ENCODE data around the gene ZDHHC14.

The ZDHHC14 gene

DNA sequence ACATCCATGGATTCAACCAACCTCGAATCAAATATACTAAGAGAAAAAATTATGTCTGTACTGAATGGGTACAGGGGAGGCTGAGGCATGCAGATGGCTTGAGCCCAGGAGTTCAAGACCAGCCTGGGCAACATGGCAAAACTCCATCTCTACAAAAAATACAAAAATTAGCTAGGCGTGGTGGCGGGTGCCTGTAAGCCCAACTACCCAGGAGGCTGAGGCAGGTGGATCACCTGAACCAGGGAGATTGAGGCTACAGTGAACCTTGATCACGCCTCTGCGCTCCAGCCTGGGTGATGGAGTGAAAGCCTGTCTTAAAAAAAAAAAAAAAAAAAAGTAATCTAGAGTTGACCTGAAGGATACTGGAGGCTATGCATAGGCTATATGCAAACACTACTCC lies 223.0 kb downstream of the ZDHHC14 start:
- H3K36me3 Mint-ChIP-seq (ENCODE audit: low read depth), result no peaks in the 10 kb centered on the region
- H3K4me1 Mint-ChIP-seq (ENCODE audit: low read depth), result no peaks in the 10 kb centered on the region
- H3K9me3 Mint-ChIP-seq, result no peaks in the 10 kb centered on the region
- H3K27ac Mint-ChIP-seq, result no peak overlapping the region
- H3K4me3 Mint-ChIP-seq, result no peak overlapping the region
- H3K27me3 Mint-ChIP-seq (ENCODE audit: low read depth), result no peaks in the 10 kb centered on the region

- H3K36me3 Mint-ChIP-seq (ENCODE audit: low read depth), result no peaks in the 10 kb centered on the region
Measured at GRCh38 chr6:157604816-157605215, 223.8 kb downstream of the ZDHHC14 start.

DNA sequence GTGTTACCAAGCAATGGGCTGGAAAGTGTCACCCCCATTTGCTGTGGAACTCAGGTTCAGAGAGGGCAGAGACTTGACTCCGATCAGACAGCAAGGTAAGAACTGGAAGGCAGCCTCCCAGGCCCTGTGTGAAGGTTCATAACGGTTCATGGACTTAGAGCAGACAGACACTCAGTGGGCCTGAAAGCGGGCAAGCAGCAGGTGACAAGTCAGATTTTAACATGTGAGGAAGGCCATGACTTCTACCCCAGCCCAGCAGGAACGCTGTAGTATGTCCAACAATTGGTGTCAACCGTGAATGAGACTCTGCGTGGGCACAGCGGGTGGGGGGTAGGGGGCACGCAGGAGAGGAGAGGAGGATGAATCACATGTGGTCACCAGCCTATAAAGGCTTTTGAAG lies 224.5 kb downstream of the ZDHHC14 start:
- Mint-ChIP-seq H3K4me3 (no peak overlapping the region), H3K36me3 (ENCODE audit: low read depth) (no peaks in the 10 kb centered on the region), H3K27me3 (ENCODE audit: low read depth) (no peaks in the 10 kb centered on the region), H3K9me3 (no peaks in the 10 kb centered on the region), H3K27ac (no peak overlapping the region), H3K4me1 (ENCODE audit: low read depth) (no peaks in the 10 kb centered on the region)

More at GRCh38 chr6:157604816-157605215, 223.8 kb downstream of the ZDHHC14 start:
- Mint-ChIP-seq H3K27ac (no peak overlapping the region), H3K4me3 (no peak overlapping the region), H3K27me3 (ENCODE audit: low read depth) (no peaks in the 10 kb centered on the region), H3K9me3 (no peaks in the 10 kb centered on the region), H3K4me1 (ENCODE audit: low read depth) (no peaks in the 10 kb centered on the region)

DNA sequence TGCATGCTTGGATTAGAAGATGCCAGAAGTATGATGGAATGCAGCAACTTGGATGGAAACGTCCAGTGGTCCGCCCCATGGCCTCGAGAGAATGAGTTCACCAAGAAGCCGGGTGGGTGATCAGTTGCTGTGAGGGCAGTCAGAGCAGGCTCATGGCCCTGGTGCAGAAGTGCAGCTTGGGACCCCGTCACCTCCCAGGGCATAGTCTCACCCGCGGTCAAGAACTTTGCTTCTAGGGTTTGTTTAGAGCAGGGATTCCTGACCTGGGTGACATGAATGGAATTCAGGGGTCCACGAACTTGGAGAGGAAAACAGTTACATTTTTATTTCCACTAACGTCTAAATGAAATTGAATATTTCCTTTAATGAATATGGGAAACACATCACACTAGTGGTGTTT lies 225.5 kb downstream of the ZDHHC14 start:
- Mint-ChIP-seq H3K27ac (peak overlapping the region; percentile 47), H3K4me3 (no peak overlapping the region), H3K4me1 (ENCODE audit: low read depth) (no peaks in the 10 kb centered on the region), H3K36me3 (ENCODE audit: low read depth) (no peaks in the 10 kb centered on the region), H3K27me3 (ENCODE audit: low read depth) (no peaks in the 10 kb centered on the region), H3K9me3 (no peaks in the 10 kb centered on the region)

DNA sequence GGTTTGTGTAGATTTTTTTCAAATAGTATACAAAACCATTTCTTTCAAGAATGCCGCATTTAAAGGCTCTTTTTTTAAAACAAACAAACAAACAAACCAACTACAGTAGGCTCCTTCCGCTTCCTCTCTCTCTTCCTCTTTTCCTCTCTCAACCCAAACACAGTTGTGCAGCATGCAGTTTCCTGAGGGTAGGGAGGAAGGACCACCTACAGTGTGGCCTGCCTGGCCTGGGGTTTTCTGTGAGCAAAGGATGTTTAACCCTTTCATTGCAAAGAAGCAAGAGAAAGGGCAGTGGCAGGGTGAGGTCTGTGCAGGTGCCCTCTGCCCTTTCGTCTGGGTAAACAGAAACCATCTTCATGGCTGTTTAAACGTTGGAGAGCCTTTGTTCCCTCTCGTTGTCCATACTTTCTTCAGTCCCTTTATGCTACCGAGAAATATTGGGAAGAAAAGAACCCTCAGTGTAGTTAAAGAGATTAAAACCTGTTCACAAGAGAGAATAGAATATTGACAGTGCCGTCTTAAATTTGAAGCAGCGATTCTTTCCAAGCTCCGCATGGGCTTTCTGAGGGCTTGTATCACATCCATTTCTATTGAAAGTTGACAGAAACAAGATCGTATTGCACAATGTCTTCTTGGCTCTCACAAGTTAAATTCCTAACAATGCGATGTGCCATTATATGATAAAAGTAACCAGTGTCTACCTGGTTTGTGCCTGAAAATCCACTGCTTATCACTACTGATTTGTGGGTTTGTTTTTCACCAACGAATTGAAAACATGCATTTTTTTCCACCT lies 226.5 kb downstream of the ZDHHC14 start:
- no peaks in the 10 kb centered on the region for H3K9me3 Mint-ChIP-seq
- H3K27ac Mint-ChIP-seq, result no peak overlapping the region
- H3K27me3 Mint-ChIP-seq (ENCODE audit: low read depth), result no peaks in the 10 kb centered on the region
- no peak overlapping the region for H3K4me3 Mint-ChIP-seq
- no peaks in the 10 kb centered on the region for H3K4me1 Mint-ChIP-seq (ENCODE audit: low read depth)
- H3K36me3 Mint-ChIP-seq (ENCODE audit: low read depth), result no peaks in the 10 kb centered on the region

DNA sequence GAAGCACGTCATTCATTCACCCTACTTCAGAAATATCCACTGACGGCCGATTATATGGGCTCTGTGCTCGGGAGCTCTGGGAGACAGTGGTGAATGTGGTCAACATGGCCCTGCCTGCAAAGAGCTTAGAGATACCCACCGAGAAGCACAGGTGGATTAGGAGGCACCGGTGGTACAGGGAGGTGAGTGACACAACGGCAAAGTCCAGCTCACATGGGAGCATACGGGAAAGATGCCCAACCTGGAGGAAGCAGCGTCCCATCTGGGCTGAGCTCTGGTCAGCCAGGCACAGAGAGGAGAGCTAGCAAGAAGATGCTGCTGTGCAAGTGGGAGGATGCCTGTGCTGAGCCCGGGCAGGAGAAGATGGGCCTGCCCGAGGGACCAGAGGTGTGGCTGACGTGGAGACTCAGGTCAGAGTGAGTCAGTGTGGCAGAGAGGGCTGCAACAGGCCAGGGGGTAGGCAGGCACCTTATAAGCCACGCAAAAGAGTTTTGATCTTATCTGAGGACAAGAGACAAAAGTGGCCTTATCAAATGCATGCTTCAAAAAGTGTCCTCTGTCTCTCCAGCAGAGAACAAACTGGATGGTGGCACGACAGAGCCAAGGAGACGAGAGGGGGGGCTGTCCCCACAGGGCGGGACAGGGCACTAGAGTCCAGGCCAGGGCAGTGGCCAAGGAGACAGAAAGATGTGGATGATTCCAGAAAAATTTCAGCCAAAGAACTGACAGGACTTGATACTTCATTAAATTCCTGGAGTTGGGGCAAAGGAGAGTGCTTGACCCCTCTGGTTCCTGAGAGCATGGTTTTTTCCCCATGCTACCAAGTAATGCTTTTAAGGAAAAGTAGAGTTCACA lies 227.5 kb downstream of the ZDHHC14 start:
- Mint-ChIP-seq H3K27ac (no peak overlapping the region), H3K4me1 (ENCODE audit: low read depth) (no peaks in the 10 kb centered on the region), H3K4me3 (no peak overlapping the region), H3K36me3 (ENCODE audit: low read depth) (no peaks in the 10 kb centered on the region), H3K9me3 (no peaks in the 10 kb centered on the region), H3K27me3 (ENCODE audit: low read depth) (no peaks in the 10 kb centered on the region)

GRCh38 chr6:157609117-157609516 lies 228.1 kb downstream of the ZDHHC14 start:
- no peak overlapping the region for H3K27ac Mint-ChIP-seq

DNA sequence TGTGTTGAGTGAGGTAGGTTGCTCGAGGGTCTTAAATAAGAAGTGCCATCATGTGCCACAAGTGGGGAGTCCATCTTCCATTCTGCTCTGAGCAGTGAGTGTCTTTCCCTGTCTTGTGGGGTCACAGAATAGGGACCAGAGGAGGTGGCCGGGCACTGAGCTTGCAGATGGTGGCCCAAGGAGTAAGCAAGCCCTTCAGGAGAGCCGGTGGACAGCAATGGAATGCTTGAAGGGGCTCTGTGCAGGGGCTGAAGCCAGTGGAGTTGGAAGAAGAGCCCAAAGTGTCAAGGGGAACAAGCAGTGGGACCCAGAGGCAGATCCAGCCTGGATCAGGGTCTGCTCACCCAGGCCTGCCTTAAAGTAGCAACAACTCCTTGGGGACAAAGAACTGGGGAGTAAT lies 228.6 kb downstream of the ZDHHC14 start:
- H3K9me3 Mint-ChIP-seq, result no peaks in the 10 kb centered on the region
- H3K27ac Mint-ChIP-seq, result no peak overlapping the region
- H3K4me3 Mint-ChIP-seq, result no peak overlapping the region
- no peaks in the 10 kb centered on the region for H3K27me3 Mint-ChIP-seq (ENCODE audit: low read depth)
- no peaks in the 10 kb centered on the region for H3K4me1 Mint-ChIP-seq (ENCODE audit: low read depth)
- no peaks in the 10 kb centered on the region for H3K36me3 Mint-ChIP-seq (ENCODE audit: low read depth)

More at GRCh38 chr6:157609117-157609516, 228.1 kb downstream of the ZDHHC14 start:
- no peaks in the 10 kb centered on the region for H3K4me1 Mint-ChIP-seq (ENCODE audit: low read depth)
- no peaks in the 10 kb centered on the region for H3K36me3 Mint-ChIP-seq (ENCODE audit: low read depth)
- no peaks in the 10 kb centered on the region for H3K27me3 Mint-ChIP-seq (ENCODE audit: low read depth)
- no peak overlapping the region for H3K4me3 Mint-ChIP-seq
- no peaks in the 10 kb centered on the region for H3K9me3 Mint-ChIP-seq

DNA sequence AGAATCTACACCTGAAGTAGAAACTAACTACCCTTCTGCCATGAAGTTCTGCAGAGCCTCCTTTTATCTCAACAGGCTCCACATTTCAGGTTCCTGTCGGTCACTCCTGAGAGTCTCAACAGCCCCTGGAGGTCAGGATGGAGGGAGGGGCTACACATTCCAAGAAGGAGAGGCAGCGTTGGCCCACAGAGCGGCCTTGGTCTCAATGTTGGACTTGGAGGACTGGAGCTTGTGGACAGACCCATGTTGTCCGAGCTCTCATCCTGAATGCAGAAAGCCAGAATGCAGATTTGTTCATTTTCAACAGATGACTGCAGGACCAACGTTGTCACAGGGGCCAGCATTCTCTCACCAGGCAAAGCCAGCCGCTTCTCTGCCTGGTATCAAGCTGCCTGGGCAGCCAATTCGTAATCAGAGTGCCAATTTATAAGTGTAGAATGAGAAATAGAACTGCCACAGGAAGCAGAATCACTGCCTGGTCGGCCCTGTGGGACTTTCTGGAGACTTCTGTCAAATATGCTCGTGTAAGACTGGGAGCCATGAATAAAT lies 229.5 kb downstream of the ZDHHC14 start:
- Mint-ChIP-seq H3K4me3 (no peak overlapping the region), H3K9me3 (no peaks in the 10 kb centered on the region), H3K36me3 (ENCODE audit: low read depth) (no peaks in the 10 kb centered on the region), H3K27ac (no peak overlapping the region), H3K27me3 (ENCODE audit: low read depth) (no peaks in the 10 kb centered on the region), H3K4me1 (ENCODE audit: low read depth) (no peaks in the 10 kb centered on the region)

DNA sequence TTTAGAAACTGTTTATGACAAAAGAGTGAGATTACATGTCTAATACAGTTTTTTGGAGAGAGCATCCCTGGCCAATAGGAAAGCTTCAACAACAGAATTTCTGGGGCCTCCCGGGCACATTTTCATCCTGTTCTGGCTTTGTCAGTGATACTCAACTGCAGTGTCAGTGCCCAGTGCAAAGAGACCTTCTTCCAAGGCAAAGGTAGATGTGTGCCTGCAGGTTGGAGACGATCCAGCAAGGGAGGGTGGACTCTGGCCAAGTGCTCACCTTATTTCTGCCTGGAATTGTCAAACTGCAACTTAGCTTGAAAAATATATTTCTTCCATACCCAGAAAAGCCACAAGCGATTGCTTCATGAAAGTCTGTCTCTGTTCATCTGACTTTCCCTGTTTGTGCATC lies 230.4 kb downstream of the ZDHHC14 start:
- Mint-ChIP-seq H3K4me1 (ENCODE audit: low read depth) (no peaks in the 10 kb centered on the region), H3K36me3 (ENCODE audit: low read depth) (no peaks in the 10 kb centered on the region), H3K4me3 (no peak overlapping the region), H3K27me3 (ENCODE audit: low read depth) (no peaks in the 10 kb centered on the region), H3K27ac (no peak overlapping the region), H3K9me3 (no peaks in the 10 kb centered on the region)

DNA sequence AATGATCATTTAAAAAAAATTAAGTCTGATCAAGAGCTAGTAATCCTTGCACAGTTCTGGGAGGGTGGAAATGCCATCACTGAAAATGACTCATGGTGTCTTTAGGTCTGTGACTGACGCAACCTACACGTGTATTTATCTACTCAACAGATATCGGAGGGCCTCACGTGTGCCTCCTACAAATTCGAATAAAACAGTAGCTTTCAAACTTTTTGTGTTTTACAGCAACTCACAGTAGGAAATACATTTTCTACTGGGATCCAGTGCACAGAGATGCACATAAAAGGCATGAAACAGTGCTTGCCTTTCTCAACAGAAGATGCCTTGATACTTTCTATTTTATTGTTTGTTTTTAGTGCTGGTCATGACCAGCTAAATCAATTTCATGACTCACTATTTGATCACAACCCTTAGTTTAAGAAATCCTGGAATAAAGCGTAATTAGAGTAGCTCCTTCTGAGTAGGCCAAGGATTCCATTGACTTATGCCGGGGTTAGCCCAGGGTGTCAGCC lies 232.1 kb downstream of the ZDHHC14 start:
- no peak overlapping the region for H3K4me3 Mint-ChIP-seq
- H3K36me3 Mint-ChIP-seq (ENCODE audit: low read depth), result no peaks in the 10 kb centered on the region
- H3K4me1 Mint-ChIP-seq (ENCODE audit: low read depth), result no peaks in the 10 kb centered on the region
- no peaks in the 10 kb centered on the region for H3K27me3 Mint-ChIP-seq (ENCODE audit: low read depth)
- H3K9me3 Mint-ChIP-seq, result no peaks in the 10 kb centered on the region
- H3K27ac Mint-ChIP-seq, result no peak overlapping the region

- no peaks in the 10 kb centered on the region for H3K36me3 Mint-ChIP-seq (ENCODE audit: low read depth)
- no peaks in the 10 kb centered on the region for H3K27me3 Mint-ChIP-seq (ENCODE audit: low read depth)
- no peak overlapping the region for H3K4me3 Mint-ChIP-seq
- no peaks in the 10 kb centered on the region for H3K9me3 Mint-ChIP-seq
- H3K27ac Mint-ChIP-seq, result no peak overlapping the region
- H3K4me1 Mint-ChIP-seq (ENCODE audit: low read depth), result peaks cover 2% of the 10 kb centered on the region
Measured at GRCh38 chr6:157614026-157614568, 233.1 kb downstream of the ZDHHC14 start.

GRCh38 chr6:157615420-157615769 lies 234.4 kb downstream of the ZDHHC14 start:
- no peak overlapping the region for H3K4me3 Mint-ChIP-seq
- no peak overlapping the region for H3K27ac Mint-ChIP-seq
- H3K4me1 Mint-ChIP-seq (ENCODE audit: low read depth), result peaks cover 2% of the 10 kb centered on the region
- H3K36me3 Mint-ChIP-seq (ENCODE audit: low read depth), result no peaks in the 10 kb centered on the region
- no peaks in the 10 kb centered on the region for H3K9me3 Mint-ChIP-seq
- H3K27me3 Mint-ChIP-seq (ENCODE audit: low read depth), result no peaks in the 10 kb centered on the region

DNA sequence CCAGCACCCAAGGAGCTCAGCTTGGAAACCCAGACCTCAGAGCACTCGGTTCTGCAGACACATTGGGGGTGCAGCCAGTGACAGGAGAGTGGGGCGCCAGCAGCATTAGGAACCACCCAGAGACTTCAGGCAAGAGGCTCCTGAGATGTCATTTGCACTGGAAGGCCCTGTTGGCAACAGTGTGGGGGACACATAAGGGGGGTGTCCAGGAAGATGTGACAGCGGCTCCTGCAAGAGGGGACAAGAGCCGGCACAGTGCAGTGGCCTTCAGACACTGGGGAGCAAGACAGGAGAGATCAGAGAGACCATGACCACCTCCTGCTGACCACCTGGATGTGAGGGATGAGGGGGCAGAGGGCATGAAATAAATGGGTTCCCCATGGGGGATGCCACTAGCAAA lies 235.0 kb downstream of the ZDHHC14 start:
- Mint-ChIP-seq H3K27me3 (ENCODE audit: low read depth) (no peaks in the 10 kb centered on the region), H3K9me3 (no peaks in the 10 kb centered on the region), H3K27ac (no peak overlapping the region), H3K36me3 (ENCODE audit: low read depth) (no peaks in the 10 kb centered on the region), H3K4me3 (no peak overlapping the region), H3K4me1 (ENCODE audit: low read depth) (peaks cover 2% of the 10 kb centered on the region)
